C4-2B (cell line): ENCODE data around the gene POGZ.

ENCODE experiments used
- ZFX ChIP-seq: fragments of 450-650 bp; IDR thresholded peaks from 2 replicates; pipeline ENCODE4 v1.6.1; 2017
- TF ChIP-seq, protein P1 (sequence below): fragments of 450-650 bp; conservative IDR thresholded peaks from 2 replicates; pipeline ENCODE4 v1.5.1; 2017; ENCODE audit warnings: mild to moderate bottlenecking

DNA sequence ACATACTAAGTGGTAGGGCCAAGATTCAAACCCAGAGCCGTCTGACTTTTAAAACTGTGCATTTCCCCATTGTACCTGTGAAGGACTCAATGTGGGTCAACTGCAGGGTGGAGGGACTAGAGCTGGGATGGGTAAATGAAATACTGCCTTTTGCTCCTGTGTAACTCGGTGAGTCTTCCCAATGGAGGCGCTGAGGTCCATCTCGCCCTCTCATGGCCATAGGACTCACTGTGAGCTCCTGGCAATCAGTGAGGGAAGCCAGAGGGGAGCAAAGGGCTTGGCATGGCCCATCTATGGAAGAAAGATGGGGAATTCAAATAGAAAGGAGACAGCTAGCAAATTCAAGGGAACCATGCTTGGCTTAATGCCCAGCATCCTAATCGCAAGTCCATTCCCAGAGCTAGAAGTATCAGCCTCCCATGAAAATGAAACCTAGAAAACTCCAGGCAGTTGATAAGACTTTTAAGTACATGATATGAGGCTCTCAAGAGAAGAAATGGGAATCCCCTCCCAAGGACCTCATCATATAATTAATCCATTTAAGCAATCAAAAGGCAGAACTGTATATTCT, 26.5 kb upstream of the POGZ start:
- TF ChIP-seq, protein P1, sequence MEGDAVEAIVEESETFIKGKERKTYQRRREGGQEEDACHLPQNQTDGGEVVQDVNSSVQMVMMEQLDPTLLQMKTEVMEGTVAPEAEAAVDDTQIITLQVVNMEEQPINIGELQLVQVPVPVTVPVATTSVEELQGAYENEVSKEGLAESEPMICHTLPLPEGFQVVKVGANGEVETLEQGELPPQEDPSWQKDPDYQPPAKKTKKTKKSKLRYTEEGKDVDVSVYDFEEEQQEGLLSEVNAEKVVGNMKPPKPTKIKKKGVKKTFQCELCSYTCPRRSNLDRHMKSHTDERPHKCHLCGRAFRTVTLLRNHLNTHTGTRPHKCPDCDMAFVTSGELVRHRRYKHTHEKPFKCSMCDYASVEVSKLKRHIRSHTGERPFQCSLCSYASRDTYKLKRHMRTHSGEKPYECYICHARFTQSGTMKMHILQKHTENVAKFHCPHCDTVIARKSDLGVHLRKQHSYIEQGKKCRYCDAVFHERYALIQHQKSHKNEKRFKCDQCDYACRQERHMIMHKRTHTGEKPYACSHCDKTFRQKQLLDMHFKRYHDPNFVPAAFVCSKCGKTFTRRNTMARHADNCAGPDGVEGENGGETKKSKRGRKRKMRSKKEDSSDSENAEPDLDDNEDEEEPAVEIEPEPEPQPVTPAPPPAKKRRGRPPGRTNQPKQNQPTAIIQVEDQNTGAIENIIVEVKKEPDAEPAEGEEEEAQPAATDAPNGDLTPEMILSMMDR, result no peak
- no peak for TF ChIP-seq ZFX
